Measurements from ENCODE around the gene THSD7B. TPM values are rescaled to one million over a fixed set of nuclear protein-coding genes. Genes with fewer than 3 reads are reported as not detected.

The THSD7B gene
- total RNA-seq, 5 donors from 2014 or later (not counting 1 experiment from before 2014, with no cell fraction given): not detected

DNA sequence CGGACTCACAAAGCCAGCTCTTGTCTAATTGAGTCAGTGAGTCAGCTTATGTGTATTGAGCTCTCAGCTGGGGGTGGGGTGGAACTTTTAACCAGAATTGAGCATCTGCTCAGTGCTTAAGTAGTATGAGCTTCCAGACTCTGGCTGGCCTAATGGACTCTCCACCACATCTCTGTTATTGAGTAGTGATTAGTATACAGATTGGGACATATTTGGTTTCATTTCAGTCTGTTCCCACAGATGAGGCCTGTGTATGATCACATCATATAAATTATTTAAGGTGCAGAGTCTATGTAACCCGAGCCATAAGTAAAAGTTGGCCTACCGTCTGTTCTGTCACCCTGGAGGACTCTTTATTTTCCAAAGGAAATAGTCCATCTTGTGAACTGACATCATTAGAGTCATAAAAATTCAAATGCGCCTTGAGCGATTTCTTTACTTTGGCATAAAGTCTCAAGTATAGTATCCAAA is 152.1 kb downstream of the THSD7B start:
- Histone ChIP-seq H3K9me3 (no peaks in the 10 kb centered on the region), H3K27me3 (replicated peaks in 1 of 2; ENCODE audit: control insufficient read depth in 2 of 2, extremely low read depth in 1 of 2, insufficient read depth in 2 of 2, low read length in 1 of 2) (no peaks in the 10 kb centered on the region), H3K27ac (ENCODE audit: low read length) (no peak overlapping the region), H3K4me3 (ENCODE audit: control insufficient read depth in 1 of 2, extremely low read depth in 1 of 2, low read length in 1 of 2) (no peak overlapping the region), H3K4me1 (ENCODE audit: control insufficient read depth in 1 of 2, extremely low read depth in 1 of 2, insufficient read depth in 2 of 2, low read length in 2 of 2) (no peaks in the 10 kb centered on the region), H3K36me3 (ENCODE audit: control insufficient read depth in 2 of 2, extremely low read depth in 1 of 2, insufficient read depth in 1 of 2, low read length in 1 of 2) (no peaks in the 10 kb centered on the region)
- POLR2A ChIA-PET: no interaction called here
- no peaks in the 10 kb centered on the region for H3K36me3 Mint-ChIP-seq
- ATAC-seq (replicated peaks in 1 of 4): no peak
- H3K27me3 Mint-ChIP-seq: no peaks in the 10 kb centered on the region
- no peak overlapping the region for H3K27ac Mint-ChIP-seq
- no peak overlapping the region for H3K4me3 Mint-ChIP-seq
- no peak for DNase-seq
- H3K4me1 Mint-ChIP-seq: no peaks in the 10 kb centered on the region
- CTCF ChIA-PET: no interaction called here
- no CpG with 5 or more reads among the region's 5 CpGs for WGBS (ENCODE audit: insufficient coverage)
- H3K9me3 Mint-ChIP-seq: peaks cover 0 to 9% (median 0%) of the 10 kb centered on the region in 3 donors

DNA sequence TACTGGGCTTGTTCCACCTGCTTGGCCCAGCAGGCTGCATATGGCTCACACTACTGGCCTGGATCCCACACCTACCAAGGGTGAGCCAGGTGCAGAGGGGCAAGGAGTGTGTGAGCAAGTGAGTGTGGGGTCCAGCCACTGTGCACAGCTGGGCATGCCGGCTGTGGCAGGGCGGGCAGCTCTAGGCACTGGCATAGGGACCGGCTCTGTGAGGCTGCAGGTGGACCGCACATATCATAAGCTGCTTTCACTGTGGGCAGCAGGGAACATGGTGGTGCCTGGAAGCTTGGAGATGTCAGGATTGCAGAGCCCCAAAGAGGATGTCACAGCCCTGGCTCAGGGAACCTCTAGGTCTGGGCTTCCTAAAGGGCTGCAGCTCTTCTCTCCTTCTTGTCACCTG is 154.3 kb downstream of the THSD7B start:
- Histone ChIP-seq H3K27ac (ENCODE audit: low read length) (no peak overlapping the region), H3K4me3 (ENCODE audit: control insufficient read depth in 1 of 2, extremely low read depth in 1 of 2, low read length in 1 of 2) (no peak overlapping the region), H3K27me3 (replicated peaks in 1 of 2; ENCODE audit: control insufficient read depth in 2 of 2, extremely low read depth in 1 of 2, insufficient read depth in 2 of 2, low read length in 1 of 2) (no peaks in the 10 kb centered on the region), H3K4me1 (ENCODE audit: control insufficient read depth in 1 of 2, extremely low read depth in 1 of 2, insufficient read depth in 2 of 2, low read length in 2 of 2) (no peaks in the 10 kb centered on the region), H3K36me3 (ENCODE audit: control insufficient read depth in 2 of 2, extremely low read depth in 1 of 2, insufficient read depth in 1 of 2, low read length in 1 of 2) (no peaks in the 10 kb centered on the region), H3K9me3 (no peaks in the 10 kb centered on the region)
- Mint-ChIP-seq H3K9me3 (peaks cover 0 to 7% (median 3%) of the 10 kb centered on the region in 3 donors), H3K4me1 (no peaks in the 10 kb centered on the region), H3K27me3 (no peaks in the 10 kb centered on the region), H3K4me3 (no peak overlapping the region), H3K36me3 (no peaks in the 10 kb centered on the region), H3K27ac (no peak overlapping the region)
- ChIA-PET CTCF (no interaction called here), POLR2A (no interaction called here)
- 93% methylated on average over 4 of the region's 4 CpGs for WGBS (ENCODE audit: insufficient coverage)
- ATAC-seq (replicated peaks in 1 of 4): no peak
- DNase-seq: no peak

DNA sequence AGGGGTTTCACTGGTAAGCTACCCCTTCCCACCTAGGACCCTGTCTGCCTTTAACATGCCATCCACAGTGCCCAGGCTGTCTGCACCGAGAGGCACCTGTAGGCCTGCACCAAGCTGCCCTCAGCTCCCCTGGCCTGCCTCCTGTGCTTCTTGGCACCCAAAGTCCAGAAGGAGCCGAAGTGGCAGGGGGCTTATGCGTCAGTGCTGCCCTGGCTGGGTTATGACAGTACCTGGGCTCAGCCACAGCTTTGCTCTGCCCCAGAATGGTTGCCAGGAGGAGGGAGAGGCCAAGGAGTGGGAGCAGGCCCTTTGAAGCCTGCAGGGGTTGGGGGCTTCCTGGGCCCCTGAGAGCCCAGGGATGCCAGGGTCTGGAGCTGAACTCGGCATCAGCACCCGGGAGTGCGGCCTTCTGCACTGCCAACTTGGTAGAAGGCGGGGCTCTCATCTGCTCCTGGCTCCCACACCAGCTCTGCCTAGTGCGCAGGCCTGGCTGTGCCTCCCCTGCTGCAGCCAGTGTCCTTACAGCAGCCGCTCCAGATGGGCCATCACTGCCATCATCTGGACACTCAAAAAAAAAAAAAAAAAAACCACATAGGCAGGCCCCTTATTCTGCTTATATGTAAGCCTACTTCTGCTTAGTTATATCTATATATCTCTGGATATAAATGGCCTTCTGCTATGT is 155.4 kb downstream of the THSD7B start:
- no peak overlapping the region for H3K4me3 Mint-ChIP-seq
- Histone ChIP-seq H3K9me3 (no peaks in the 10 kb centered on the region), H3K27ac (ENCODE audit: low read length) (no peak overlapping the region), H3K36me3 (ENCODE audit: control insufficient read depth in 2 of 2, extremely low read depth in 1 of 2, insufficient read depth in 1 of 2, low read length in 1 of 2) (no peaks in the 10 kb centered on the region), H3K4me1 (ENCODE audit: control insufficient read depth in 1 of 2, extremely low read depth in 1 of 2, insufficient read depth in 2 of 2, low read length in 2 of 2) (no peaks in the 10 kb centered on the region), H3K27me3 (replicated peaks in 1 of 2; ENCODE audit: control insufficient read depth in 2 of 2, extremely low read depth in 1 of 2, insufficient read depth in 2 of 2, low read length in 1 of 2) (no peaks in the 10 kb centered on the region), H3K4me3 (ENCODE audit: control insufficient read depth in 1 of 2, extremely low read depth in 1 of 2, low read length in 1 of 2) (no peak overlapping the region)
- ATAC-seq (replicated peaks in 1 of 4) (no peak), DNase-seq (no peak)
- CTCF ChIA-PET: no interaction called here
- no peak overlapping the region for H3K27ac Mint-ChIP-seq
- H3K27me3 Mint-ChIP-seq: no peaks in the 10 kb centered on the region
- WGBS (ENCODE audit: insufficient coverage): 69% methylated on average over 7 of the region's 9 CpGs
- POLR2A ChIA-PET: interaction anchor here in 1 of 2 donors (0.6 kb wide), 1 partner anchor 1422 kb away, joined by 3 read pairs; no protein-coding TSS in a partner anchor
- H3K9me3 Mint-ChIP-seq: peaks cover 0 to 6% (median 3%) of the 10 kb centered on the region in 3 donors
- H3K4me1 Mint-ChIP-seq: no peaks in the 10 kb centered on the region
- no peaks in the 10 kb centered on the region for H3K36me3 Mint-ChIP-seq

DNA sequence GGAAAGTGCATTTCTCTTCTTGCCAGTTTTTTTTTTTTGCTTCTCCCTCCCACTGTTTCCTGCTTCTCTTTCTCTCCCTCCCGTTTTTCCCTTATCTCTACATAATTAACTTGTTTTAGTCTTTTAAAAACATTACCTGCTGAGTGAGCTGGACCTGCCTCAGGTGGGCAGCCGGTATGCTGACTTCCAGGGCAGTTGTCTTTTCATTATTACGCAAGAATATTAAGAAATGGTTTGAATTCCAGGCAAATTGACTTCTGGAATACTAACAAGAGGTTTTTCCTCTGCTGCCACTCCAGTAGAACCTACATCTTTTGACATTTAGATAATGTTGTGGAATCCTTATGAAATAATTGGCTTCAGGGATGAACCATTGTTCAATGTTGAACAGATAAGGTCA is 161.8 kb downstream of the THSD7B start:
- no peaks in the 10 kb centered on the region for H3K36me3 Mint-ChIP-seq
- H3K27me3 Mint-ChIP-seq: peaks cover 0 to 6% of the 10 kb centered on the region in 2 donors
- no peaks in the 10 kb centered on the region for H3K27me3 ChIP-seq (replicated peaks in 1 of 2; ENCODE audit: control insufficient read depth in 2 of 2, extremely low read depth in 1 of 2, insufficient read depth in 2 of 2, low read length in 1 of 2)
- CTCF ChIA-PET: no interaction called here
- H3K9me3 ChIP-seq: no peaks in the 10 kb centered on the region
- DNase-seq (no peak), ATAC-seq (replicated peaks in 1 of 4) (no peak)
- no peak overlapping the region for H3K27ac ChIP-seq (ENCODE audit: low read length)
- no peaks in the 10 kb centered on the region for H3K4me1 Mint-ChIP-seq
- no peak overlapping the region for H3K4me3 ChIP-seq (ENCODE audit: control insufficient read depth in 1 of 2, extremely low read depth in 1 of 2, low read length in 1 of 2)
- no peaks in the 10 kb centered on the region for H3K4me1 ChIP-seq (ENCODE audit: control insufficient read depth in 1 of 2, extremely low read depth in 1 of 2, insufficient read depth in 2 of 2, low read length in 2 of 2)
- no peak overlapping the region for H3K4me3 Mint-ChIP-seq
- peaks cover 0 to 6% (median 3%) of the 10 kb centered on the region in 3 donors for H3K9me3 Mint-ChIP-seq
- H3K36me3 ChIP-seq (ENCODE audit: control insufficient read depth in 2 of 2, extremely low read depth in 1 of 2, insufficient read depth in 1 of 2, low read length in 1 of 2): no peaks in the 10 kb centered on the region
- no CpG with 5 or more reads among the region's 3 CpGs for WGBS (ENCODE audit: insufficient coverage)
- POLR2A ChIA-PET: no interaction called here
- no peak overlapping the region for H3K27ac Mint-ChIP-seq

DNA sequence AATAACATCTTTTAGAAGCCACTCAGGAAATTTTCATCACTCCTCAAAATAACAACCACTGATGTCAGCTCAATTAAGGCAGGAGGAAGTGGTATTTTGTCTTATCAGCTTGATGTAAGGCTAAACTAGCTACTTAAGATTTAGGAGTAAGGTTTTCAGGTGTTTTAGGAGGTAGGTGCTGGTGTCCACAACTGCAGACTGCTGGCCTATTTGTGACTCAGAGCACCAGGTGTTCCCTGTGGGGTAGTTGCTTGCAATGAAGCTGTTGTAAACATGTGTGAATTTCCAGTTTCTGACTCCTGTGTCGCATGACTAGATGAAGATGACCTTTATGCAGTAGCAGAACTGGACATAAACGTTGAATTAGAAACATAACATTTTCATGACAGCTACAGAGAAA is 164.2 kb downstream of the THSD7B start:
- H3K4me1 Mint-ChIP-seq: no peaks in the 10 kb centered on the region
- no peak overlapping the region for H3K4me3 Mint-ChIP-seq
- H3K9me3 ChIP-seq: no peaks in the 10 kb centered on the region
- no peaks in the 10 kb centered on the region for H3K4me1 ChIP-seq (ENCODE audit: control insufficient read depth in 1 of 2, extremely low read depth in 1 of 2, insufficient read depth in 2 of 2, low read length in 2 of 2)
- CTCF ChIA-PET: no interaction called here
- no peak overlapping the region for H3K27ac Mint-ChIP-seq
- H3K36me3 Mint-ChIP-seq: no peaks in the 10 kb centered on the region
- no peaks in the 10 kb centered on the region for H3K27me3 ChIP-seq (replicated peaks in 1 of 2; ENCODE audit: control insufficient read depth in 2 of 2, extremely low read depth in 1 of 2, insufficient read depth in 2 of 2, low read length in 1 of 2)
- no peak overlapping the region for H3K27ac ChIP-seq (ENCODE audit: low read length)
- no peak overlapping the region for H3K4me3 ChIP-seq (ENCODE audit: control insufficient read depth in 1 of 2, extremely low read depth in 1 of 2, low read length in 1 of 2)
- H3K27me3 Mint-ChIP-seq: peaks cover 0 to 6% of the 10 kb centered on the region in 2 donors
- DNase-seq (no peak), ATAC-seq (replicated peaks in 1 of 4) (no peak)
- WGBS (ENCODE audit: insufficient coverage): no CpG with 5 or more reads among the region's 2 CpGs
- no peaks in the 10 kb centered on the region for H3K36me3 ChIP-seq (ENCODE audit: control insufficient read depth in 2 of 2, extremely low read depth in 1 of 2, insufficient read depth in 1 of 2, low read length in 1 of 2)
- no peaks in the 10 kb centered on the region for H3K9me3 Mint-ChIP-seq
- POLR2A ChIA-PET: no interaction called here

DNA sequence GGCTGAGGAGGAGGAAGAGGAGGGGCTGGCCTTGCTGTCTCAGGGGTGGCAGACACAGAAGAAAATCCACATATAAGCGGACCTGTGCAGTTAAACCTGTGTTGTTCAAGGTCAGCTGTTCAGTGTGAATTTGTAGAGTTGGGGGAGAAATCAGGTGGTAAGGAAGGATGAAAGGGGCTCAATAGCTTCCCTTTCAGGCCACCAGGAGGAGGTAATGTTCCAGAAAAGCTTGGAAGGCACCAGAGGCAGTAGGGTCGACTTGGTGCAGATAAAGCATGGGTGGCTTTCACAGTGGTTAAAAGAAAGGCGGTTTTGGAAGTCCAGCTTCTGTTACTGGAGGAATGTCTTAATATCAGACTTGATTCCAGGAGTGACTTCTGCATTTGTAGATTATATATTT is 167.4 kb downstream of the THSD7B start:
- Mint-ChIP-seq H3K4me1 (no peaks in the 10 kb centered on the region), H3K9me3 (peaks cover 0 to 4% (median 0%) of the 10 kb centered on the region in 3 donors), H3K27ac (no peak overlapping the region), H3K36me3 (no peaks in the 10 kb centered on the region), H3K4me3 (no peak overlapping the region), H3K27me3 (peaks cover 0 to under 1% of the 10 kb centered on the region in 2 donors)
- CTCF ChIA-PET: no interaction called here
- POLR2A ChIA-PET: no interaction called here
- Histone ChIP-seq H3K36me3 (ENCODE audit: control insufficient read depth in 2 of 2, extremely low read depth in 1 of 2, insufficient read depth in 1 of 2, low read length in 1 of 2) (no peaks in the 10 kb centered on the region), H3K4me3 (ENCODE audit: control insufficient read depth in 1 of 2, extremely low read depth in 1 of 2, low read length in 1 of 2) (no peak overlapping the region), H3K27ac (ENCODE audit: low read length) (no peak overlapping the region), H3K27me3 (replicated peaks in 1 of 2; ENCODE audit: control insufficient read depth in 2 of 2, extremely low read depth in 1 of 2, insufficient read depth in 2 of 2, low read length in 1 of 2) (no peaks in the 10 kb centered on the region), H3K9me3 (no peaks in the 10 kb centered on the region), H3K4me1 (ENCODE audit: control insufficient read depth in 1 of 2, extremely low read depth in 1 of 2, insufficient read depth in 2 of 2, low read length in 2 of 2) (no peaks in the 10 kb centered on the region)
- DNase-seq (no peak), ATAC-seq (replicated peaks in 1 of 4) (no peak)
- 54% methylated on average over 2 of the region's 3 CpGs for WGBS (ENCODE audit: insufficient coverage)

DNA sequence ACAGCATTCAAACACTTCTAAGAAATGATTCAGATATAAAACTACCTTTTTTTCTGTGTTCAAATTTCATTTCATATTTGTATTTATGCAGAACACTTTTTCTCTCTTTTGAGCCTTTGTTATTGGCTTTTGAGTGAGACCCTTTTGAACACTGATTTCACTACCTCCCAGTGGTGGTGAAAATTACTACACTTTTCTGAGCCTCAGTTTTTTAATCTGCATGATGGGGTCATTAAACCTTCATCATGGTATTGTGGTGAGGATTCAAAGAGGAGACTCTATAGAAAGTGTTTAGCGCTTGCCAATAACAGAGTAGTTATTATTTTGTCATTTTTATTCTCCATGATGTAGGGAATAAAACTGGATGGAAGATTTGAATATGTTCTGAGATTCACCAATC is 169.8 kb downstream of the THSD7B start:
- Mint-ChIP-seq H3K4me3 (no peak overlapping the region), H3K27ac (no peak overlapping the region), H3K27me3 (no peaks in the 10 kb centered on the region), H3K4me1 (no peaks in the 10 kb centered on the region), H3K9me3 (peaks cover 0 to 12% (median 7%) of the 10 kb centered on the region in 3 donors), H3K36me3 (no peaks in the 10 kb centered on the region)
- Histone ChIP-seq H3K4me3 (ENCODE audit: control insufficient read depth in 1 of 2, extremely low read depth in 1 of 2, low read length in 1 of 2) (no peak overlapping the region), H3K36me3 (ENCODE audit: control insufficient read depth in 2 of 2, extremely low read depth in 1 of 2, insufficient read depth in 1 of 2, low read length in 1 of 2) (no peaks in the 10 kb centered on the region), H3K4me1 (ENCODE audit: control insufficient read depth in 1 of 2, extremely low read depth in 1 of 2, insufficient read depth in 2 of 2, low read length in 2 of 2) (no peaks in the 10 kb centered on the region), H3K9me3 (no peaks in the 10 kb centered on the region), H3K27me3 (replicated peaks in 1 of 2; ENCODE audit: control insufficient read depth in 2 of 2, extremely low read depth in 1 of 2, insufficient read depth in 2 of 2, low read length in 1 of 2) (no peaks in the 10 kb centered on the region), H3K27ac (ENCODE audit: low read length) (no peak overlapping the region)
- CTCF ChIA-PET: no interaction called here
- ATAC-seq (replicated peaks in 1 of 4): no peak
- no peak for DNase-seq
- no CpG with 5 or more reads among the region's 1 CpG for WGBS (ENCODE audit: insufficient coverage)
- POLR2A ChIA-PET: no interaction called here
